Measurements from ENCODE around the gene HOMER2. TPM values are rescaled to one million over a fixed set of nuclear protein-coding genes. Genes with fewer than 3 reads are reported as not detected.

The HOMER2 gene
- total and polyA plus RNA-seq, 2 experiments from 2014 or later: 24.4 to 54.5 TPM

DNA sequence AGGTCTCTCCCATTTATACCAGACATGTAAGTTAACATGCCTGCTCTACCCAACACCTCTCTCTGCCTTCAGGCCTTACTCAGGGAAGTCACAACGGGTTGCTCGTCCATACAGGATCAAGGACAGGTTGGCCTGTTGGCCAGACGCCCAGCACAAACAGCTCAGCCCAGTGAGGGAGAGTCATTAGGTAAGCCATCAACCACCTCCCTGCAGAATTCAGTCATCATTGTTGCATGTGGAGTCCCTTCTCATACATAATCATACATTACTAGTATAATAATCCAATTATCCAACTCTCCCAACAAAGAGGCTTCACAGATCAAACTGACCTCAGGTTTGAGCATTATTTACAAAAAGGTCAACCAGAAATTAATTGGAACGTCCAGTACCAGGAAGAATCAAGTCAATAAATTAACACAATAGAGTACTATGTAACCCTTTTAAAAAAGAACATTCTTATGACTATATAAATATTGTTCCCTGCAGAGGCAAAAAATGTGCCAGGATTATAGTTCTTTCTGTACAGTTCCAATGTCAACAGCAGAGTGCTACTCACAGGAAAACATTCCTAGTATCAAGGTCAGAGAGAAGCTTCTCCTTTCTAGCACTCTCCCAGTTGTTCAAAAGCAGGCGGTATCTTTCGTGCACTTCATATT is 33.2 kb downstream of the HOMER2 start:
- Histone ChIP-seq H3K4me1 (ENCODE audit: low read depth) (peaks cover 26% of the 10 kb centered on the region), H3K27ac (no peak overlapping the region), H3K4me3 (no peak overlapping the region), H3K36me3 (no peaks in the 10 kb centered on the region), H3K9me3 (ENCODE audit: low read depth) (no peaks in the 10 kb centered on the region), H3K27me3 (no peaks in the 10 kb centered on the region)
- DNase-seq (ENCODE audit: low read depth in 1 of 2, low spot score in 1 of 2): no peak
- TF ChIP-seq, protein P1, sequence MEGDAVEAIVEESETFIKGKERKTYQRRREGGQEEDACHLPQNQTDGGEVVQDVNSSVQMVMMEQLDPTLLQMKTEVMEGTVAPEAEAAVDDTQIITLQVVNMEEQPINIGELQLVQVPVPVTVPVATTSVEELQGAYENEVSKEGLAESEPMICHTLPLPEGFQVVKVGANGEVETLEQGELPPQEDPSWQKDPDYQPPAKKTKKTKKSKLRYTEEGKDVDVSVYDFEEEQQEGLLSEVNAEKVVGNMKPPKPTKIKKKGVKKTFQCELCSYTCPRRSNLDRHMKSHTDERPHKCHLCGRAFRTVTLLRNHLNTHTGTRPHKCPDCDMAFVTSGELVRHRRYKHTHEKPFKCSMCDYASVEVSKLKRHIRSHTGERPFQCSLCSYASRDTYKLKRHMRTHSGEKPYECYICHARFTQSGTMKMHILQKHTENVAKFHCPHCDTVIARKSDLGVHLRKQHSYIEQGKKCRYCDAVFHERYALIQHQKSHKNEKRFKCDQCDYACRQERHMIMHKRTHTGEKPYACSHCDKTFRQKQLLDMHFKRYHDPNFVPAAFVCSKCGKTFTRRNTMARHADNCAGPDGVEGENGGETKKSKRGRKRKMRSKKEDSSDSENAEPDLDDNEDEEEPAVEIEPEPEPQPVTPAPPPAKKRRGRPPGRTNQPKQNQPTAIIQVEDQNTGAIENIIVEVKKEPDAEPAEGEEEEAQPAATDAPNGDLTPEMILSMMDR (IDR thresholded peaks at IDR 0.05; ENCODE audit: low read depth, low read length): no peak

DNA sequence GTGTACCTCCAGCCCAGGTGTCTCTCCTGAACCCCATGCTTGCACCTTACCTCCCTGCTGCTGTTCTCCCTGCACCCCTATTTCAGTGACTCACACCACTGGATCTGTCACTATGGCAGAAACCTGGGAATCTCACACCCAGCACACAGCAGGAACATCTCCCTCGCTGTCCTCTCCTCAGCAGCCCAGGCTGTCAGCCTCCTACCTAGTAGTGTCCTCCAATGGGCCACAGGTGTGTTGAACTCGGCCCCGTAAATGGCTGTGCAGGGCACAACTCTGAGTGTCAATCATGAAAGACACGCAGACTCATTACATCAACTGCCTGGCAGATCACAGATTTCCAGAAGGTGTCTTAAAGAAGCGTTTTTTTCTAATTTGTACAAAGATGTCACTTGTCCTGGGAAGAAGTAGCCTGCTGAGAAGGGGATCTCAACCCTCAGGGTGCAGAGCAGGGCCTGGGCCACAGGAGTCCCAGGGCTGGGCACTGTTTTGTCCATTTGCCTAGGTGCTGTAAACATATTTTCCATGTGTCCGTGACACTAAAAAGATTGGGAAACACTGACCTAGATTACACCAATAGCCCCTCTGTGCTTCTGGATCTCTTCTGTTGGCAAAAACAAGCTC is 33.8 kb downstream of the HOMER2 start:
- Histone ChIP-seq H3K27me3 (no peaks in the 10 kb centered on the region), H3K4me1 (ENCODE audit: low read depth) (peaks cover 26% of the 10 kb centered on the region), H3K27ac (no peak overlapping the region), H3K36me3 (no peaks in the 10 kb centered on the region), H3K4me3 (no peak overlapping the region), H3K9me3 (ENCODE audit: low read depth) (no peaks in the 10 kb centered on the region)
- no peak for DNase-seq (ENCODE audit: low read depth in 1 of 2, low spot score in 1 of 2)
- TF ChIP-seq, protein P1 (IDR thresholded peaks at IDR 0.05; ENCODE audit: low read depth, low read length): no peak

DNA sequence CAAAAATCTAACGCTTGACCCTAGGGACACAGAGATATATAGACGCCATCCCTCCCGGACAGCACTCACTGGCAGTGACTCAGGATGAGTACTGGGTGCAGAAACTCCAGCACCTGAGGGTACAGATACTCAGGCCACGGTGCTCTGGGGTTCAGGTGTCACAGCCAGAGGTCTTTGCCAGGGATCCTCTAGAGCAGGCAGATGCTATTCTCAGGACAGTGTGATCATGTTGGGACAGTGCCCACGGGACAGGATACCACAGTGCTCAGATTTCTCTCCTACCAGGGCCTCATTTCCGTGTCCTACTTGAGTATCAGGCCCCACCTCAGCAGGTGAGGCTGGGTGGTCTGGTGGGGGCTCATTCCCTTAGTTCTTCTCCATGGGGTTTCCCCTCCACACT is 34.4 kb downstream of the HOMER2 start:
- H3K9me3 ChIP-seq (ENCODE audit: low read depth): no peaks in the 10 kb centered on the region
- H3K4me3 ChIP-seq: no peak overlapping the region
- no peaks in the 10 kb centered on the region for H3K36me3 ChIP-seq
- no peaks in the 10 kb centered on the region for H3K27me3 ChIP-seq
- no peak overlapping the region for H3K27ac ChIP-seq
- TF ChIP-seq, protein P1 (IDR thresholded peaks at IDR 0.05; ENCODE audit: low read depth, low read length): no peak
- no peak for DNase-seq (ENCODE audit: low read depth in 1 of 2, low spot score in 1 of 2)
- peaks cover 26% of the 10 kb centered on the region for H3K4me1 ChIP-seq (ENCODE audit: low read depth)

DNA sequence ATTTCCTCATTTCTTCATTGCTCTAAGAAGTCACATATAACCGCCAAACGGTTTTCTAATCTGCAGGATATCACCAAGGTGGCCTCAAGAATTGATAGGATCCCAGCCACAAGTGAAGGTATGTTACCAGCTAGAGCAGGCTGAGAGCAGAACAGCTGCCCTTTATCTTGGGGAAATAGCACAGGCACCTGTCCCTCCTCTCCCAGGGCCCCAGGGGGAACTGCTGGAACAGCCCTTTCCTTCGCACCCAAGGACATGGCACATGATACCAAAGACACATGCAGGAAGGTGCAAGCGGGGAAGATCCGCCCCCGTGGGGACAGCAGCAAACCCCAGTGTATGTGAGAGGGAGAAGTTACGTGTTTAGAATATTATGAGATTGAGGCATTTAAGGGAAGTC is 35.3 kb downstream of the HOMER2 start:
- H3K27ac ChIP-seq: no peak overlapping the region

DNA sequence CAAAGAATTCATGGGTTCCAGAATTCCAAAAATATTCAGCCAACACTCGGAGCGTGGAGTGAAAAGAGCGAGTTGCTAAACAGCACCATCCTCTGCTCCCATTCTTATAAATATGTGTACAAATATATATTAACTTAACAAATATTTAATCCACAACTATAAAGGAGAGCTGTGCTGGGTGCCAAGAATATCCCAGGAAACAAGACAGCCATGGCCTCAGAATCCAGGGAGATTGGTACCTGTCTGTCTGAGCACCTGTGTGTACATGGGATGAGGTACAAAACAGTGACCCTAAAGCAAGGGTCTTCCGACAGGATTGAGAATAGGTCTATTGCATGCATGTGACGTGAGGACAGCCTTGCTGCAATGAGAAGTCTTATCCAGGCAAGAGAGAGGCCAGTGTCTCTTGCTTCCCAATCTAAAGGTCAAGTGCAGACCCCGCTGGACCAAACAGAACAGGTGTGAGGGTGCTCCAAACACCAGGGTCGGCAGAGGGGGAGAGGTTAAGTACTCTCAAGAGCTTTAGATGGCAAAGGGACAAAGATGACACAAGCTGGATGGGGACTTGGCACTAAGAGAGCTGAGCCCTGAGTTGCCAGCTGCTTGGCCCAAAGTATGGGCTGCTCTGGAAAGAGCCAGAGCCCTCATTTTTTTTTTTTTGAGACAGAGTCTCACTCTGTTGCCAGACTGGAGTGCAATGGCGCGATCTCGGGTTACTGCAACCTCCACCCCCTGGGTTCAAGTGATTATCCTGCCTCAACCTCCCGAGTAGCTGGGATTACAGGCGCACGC is 36.2 kb downstream of the HOMER2 start:
- Histone ChIP-seq H3K27ac (no peak overlapping the region), H3K27me3 (no peaks in the 10 kb centered on the region), H3K36me3 (no peaks in the 10 kb centered on the region), H3K4me1 (ENCODE audit: low read depth) (peaks cover 9% of the 10 kb centered on the region), H3K9me3 (ENCODE audit: low read depth) (no peaks in the 10 kb centered on the region), H3K4me3 (no peak overlapping the region)
- no peak for DNase-seq (ENCODE audit: low read depth in 1 of 2, low spot score in 1 of 2)
- TF ChIP-seq, protein P1 (IDR thresholded peaks at IDR 0.05; ENCODE audit: low read depth, low read length): no peak

More for the DNA sequence above, 35.3 kb downstream of the HOMER2 start:
- Histone ChIP-seq H3K4me1 (ENCODE audit: low read depth) (peaks cover 18% of the 10 kb centered on the region), H3K36me3 (no peaks in the 10 kb centered on the region), H3K9me3 (ENCODE audit: low read depth) (no peaks in the 10 kb centered on the region), H3K4me3 (no peak overlapping the region), H3K27me3 (no peaks in the 10 kb centered on the region)
- DNase-seq (ENCODE audit: low read depth in 1 of 2, low spot score in 1 of 2): no peak
- TF ChIP-seq, protein P1 (IDR thresholded peaks at IDR 0.05; ENCODE audit: low read depth, low read length): no peak
